HG03565 (cell line): Measurements from ENCODE around the gene LRRC8C.
A peak's percentile ranks its signal among the peaks of the same experiment; 100 is the strongest.

Experiments used
- ATAC-seq: cut with Tn5 transposase; IDR thresholded peaks from one replicate; pipeline ENCODE4 v1.9.1; 2021; ENCODE audit warnings: mild to moderate bottlenecking, moderate library complexity; ENCODE audit not compliant: unreplicated experiment

The LRRC8C gene

GRCh38 chr1:89670163-89670562 lies 37.2 kb downstream of the LRRC8C start:
- ATAC-seq: peak; percentile 95

GRCh38 chr1:89670711-89671110 lies 37.8 kb downstream of the LRRC8C start:
- ATAC-seq: no peak

GRCh38 chr1:89671775-89672488 lies 39.0 kb downstream of the LRRC8C start:
- ATAC-seq: no peak

GRCh38 chr1:89672489-89673183 lies 39.7 kb downstream of the LRRC8C start:
- ATAC-seq: no peak

- no peak for ATAC-seq
These were observed 40.3 kb downstream of the LRRC8C start for GRCh38 chr1:89673251-89673650.

GRCh38 chr1:89675677-89676076 lies 42.8 kb downstream of the LRRC8C start:
- ATAC-seq: no peak

- ATAC-seq: peak; percentile 59
These were observed 48.3 kb downstream of the LRRC8C start for GRCh38 chr1:89681045-89681729.

- no peak for ATAC-seq
These were observed 49.7 kb downstream of the LRRC8C start for GRCh38 chr1:89682611-89683010.

- no peak for ATAC-seq
These were observed 52.5 kb downstream of the LRRC8C start for GRCh38 chr1:89685461-89685860.

GRCh38 chr1:89686520-89686919 lies 53.6 kb downstream of the LRRC8C start:
- no peak for ATAC-seq

- ATAC-seq: no peak
These were observed 54.3 kb downstream of the LRRC8C start for GRCh38 chr1:89687254-89687653.

GRCh38 chr1:89688607-89689006 lies 55.7 kb downstream of the LRRC8C start:
- no peak for ATAC-seq

GRCh38 chr1:89689234-89689633 lies 56.3 kb downstream of the LRRC8C start:
- ATAC-seq: no peak

GRCh38 chr1:89690595-89690994 lies 57.7 kb downstream of the LRRC8C start:
- no peak for ATAC-seq

- peak; percentile 57 for ATAC-seq
These were observed 59.9 kb downstream of the LRRC8C start for GRCh38 chr1:89692601-89693521.

GRCh38 chr1:89695847-89696246 lies 62.9 kb downstream of the LRRC8C start:
- no peak for ATAC-seq

GRCh38 chr1:89697383-89697782 lies 64.5 kb downstream of the LRRC8C start:
- ATAC-seq: no peak

- ATAC-seq: no peak
These were observed 65.2 kb downstream of the LRRC8C start for GRCh38 chr1:89698020-89698560.

GRCh38 chr1:89698624-89699023 lies 65.7 kb downstream of the LRRC8C start:
- ATAC-seq: no peak

GRCh38 chr1:89699451-89699986 lies 66.6 kb downstream of the LRRC8C start:
- ATAC-seq: no peak
